Spleen (tissue), 7 donors: ENCODE results near the gene UMOD.

Experiments used
- CTCF ChIP-seq, 11 experiments: fragments of 200-600 bp in 7 of 11; fragments of 450-650 bp in 4 of 11; sonication (generic) in 4 of 11; IDR thresholded peaks in 8 of 11; conservative IDR thresholded peaks in 3 of 11; 1 replicate in 7 of 11; 2 replicates in 4 of 11; pipeline versions ENCODE4 v1.4.0 to v1.8.0; 2016 to 2021; ENCODE audit warnings: antibody characterized with exemption in 11 of 11, inconsistent platforms in 4 of 11, mild to moderate bottlenecking in 1 of 11
- POLR2A ChIP-seq, 3 donors: fragments of 450-650 bp; IDR thresholded peaks; one replicate each; pipeline ENCODE4 v1.5.1; 2017; ENCODE audit warnings: antibody characterized with exemption in 3 of 3, mild to moderate bottlenecking in 1 of 3
- POLR2AphosphoS5 ChIP-seq, 3 donors: sonication (generic); formaldehyde crosslinking; IDR thresholded peaks; one replicate each; pipeline ENCODE4 v1.5.1; 2017; ENCODE audit warnings: antibody characterized with exemption in 3 of 3
- donor health status: DM: no; HTN: no; CAD: no; lungs with moderate emphysema.
- donor health status: DM: no; HTN: no; CAD: no.
- donor health status: DM: no; HTN: no; CAD: no.

- TF ChIP-seq CTCF (IDR thresholded peaks at IDR 0.05 in 8 of 11, conservative IDR thresholded peaks at IDR 0.05 in 3 of 11) = no peak
- no peak for TF ChIP-seq POLR2AphosphoS5 (IDR thresholded peaks at IDR 0.05)
- no peak for TF ChIP-seq POLR2A (IDR thresholded peaks at IDR 0.05)
These were observed 36.8 kb downstream of the UMOD start for GRCh38 chr16:20315764-20316163.
